GM23338 (cell line): ENCODE results near the gene RAB8B. TPM values are rescaled to one million over a fixed set of nuclear protein-coding genes. Genes with fewer than 3 reads are reported as not detected.

Experiments
- ATAC-seq: fragments of 200-7000 bp; cut with Tn5 transposase; 3 replicates; pipeline ENCODE4 v1.9.1; 2020
- DNase-seq: peaks from one replicate; pipeline ENCODE4 v3.0.0-alpha.2; 2015; ENCODE audit warnings: low spot score
- H2AFZ ChIP-seq: fragments of 200-600 bp; sonication (generic); 2 replicates; pipeline ENCODE4 v1.8.0; 2016; ENCODE audit warnings: antibody characterized with exemption, mild to moderate bottlenecking, moderate library complexity
- H3F3A ChIP-seq: fragments of 200-600 bp; sonication (generic); replicated peaks from 2 replicates; pipeline ENCODE4 v1.8.0; 2017; ENCODE audit warnings: antibody characterized with exemption, mixed run types, low read depth
- H3K27ac ChIP-seq: fragments of 200-600 bp; sonication (generic); 2 replicates; pipeline ENCODE4 v1.6.1; 2016; ENCODE audit warnings: low read depth
- H3K27me3 ChIP-seq: fragments of 200-600 bp; sonication (generic); 2 replicates; pipeline ENCODE4 v1.8.0; 2016; ENCODE audit warnings: mild to moderate bottlenecking, mixed run types, moderate library complexity; ENCODE audit not compliant: insufficient read depth
- H3K36me3 ChIP-seq: fragments of 200-600 bp; sonication (generic); 2 replicates; pipeline ENCODE4 v1.8.0; 2016; ENCODE audit warnings: mild to moderate bottlenecking; ENCODE audit not compliant: insufficient read depth
- H3K4me1 ChIP-seq: fragments of 200-600 bp; sonication (generic); 2 replicates; pipeline ENCODE4 v1.8.0; 2016; ENCODE audit warnings: mild to moderate bottlenecking, moderate library complexity; ENCODE audit not compliant: insufficient read depth
- H3K4me2 ChIP-seq: fragments of 200-600 bp; sonication (generic); 2 replicates; pipeline ENCODE4 v1.7.1; 2017; ENCODE audit warnings: mixed run types
- H3K4me3 ChIP-seq: fragments of 200-600 bp; sonication (generic); 2 replicates; pipeline ENCODE4 v1.6.1; 2016; ENCODE audit warnings: mixed run types
- H3K79me2 ChIP-seq: fragments of 200-600 bp; sonication (generic); replicated peaks from 2 replicates; pipeline ENCODE4 v1.8.0; 2017; ENCODE audit warnings: mild to moderate bottlenecking; ENCODE audit not compliant: insufficient read depth
- H3K9me2 ChIP-seq: fragments of 200-600 bp; sonication (generic); 2 replicates; pipeline ENCODE4 v1.8.0; 2017; ENCODE audit not compliant: insufficient read depth
- H4K20me1 ChIP-seq: fragments of 200-600 bp; sonication (generic); replicated peaks from 2 replicates; pipeline ENCODE4 v1.8.0; 2017; ENCODE audit warnings: mild to moderate bottlenecking; ENCODE audit not compliant: insufficient read depth
- H3K27ac Mint-ChIP-seq: 2 replicates; pipeline ENCODE4 v1.8.0; 2020; ENCODE audit warnings: inconsistent platforms, mild to moderate bottlenecking, moderate library complexity, mixed read lengths
- H3K27me3 Mint-ChIP-seq: 3 replicates; pipeline ENCODE4 v1.8.0; 2022; ENCODE audit warnings: low read depth, mild to moderate bottlenecking, moderate library complexity, mixed read lengths, inconsistent platforms; ENCODE audit not compliant: insufficient read depth, poor library complexity
- H3K36me3 Mint-ChIP-seq: 3 replicates; pipeline ENCODE4 v1.8.0; 2021; ENCODE audit warnings: low read depth, mild to moderate bottlenecking, inconsistent platforms, moderate library complexity, mixed read lengths
- H3K4me1 Mint-ChIP-seq: 3 replicates; pipeline ENCODE4 v1.8.0; 2020; ENCODE audit warnings: mild to moderate bottlenecking, inconsistent platforms, mixed read lengths
- H3K4me3 Mint-ChIP-seq: 3 replicates; pipeline ENCODE4 v1.8.0; 2021; ENCODE audit warnings: moderate library complexity, mild to moderate bottlenecking, inconsistent platforms, mixed read lengths
- H3K9me3 Mint-ChIP-seq: 3 replicates; pipeline ENCODE4 v1.8.0; 2020; ENCODE audit warnings: moderate library complexity, mild to moderate bottlenecking, inconsistent platforms, mixed read lengths
- CREB1 ChIP-seq: fragments of 250-450 bp; sonication (Bioruptor Pico); IDR thresholded peaks from 2 replicates; pipeline ENCODE4 v1.5.0; 2020; ENCODE audit warnings: low read depth, mild to moderate bottlenecking, moderate library complexity
- CTCF ChIP-seq, 2 experiments: fragments of 200-600 bp in 1 of 2; sonication (generic) in 1 of 2; conservative IDR thresholded peaks; 2 replicates each; pipeline versions ENCODE4 v1.5.1 to v1.6.1; 2016 to 2017; ENCODE audit warnings: antibody characterized with exemption in 2 of 2, low read depth in 2 of 2, mild to moderate bottlenecking in 2 of 2, moderate library complexity in 1 of 2
- ETS1 ChIP-seq: IDR thresholded peaks from 2 replicates; pipeline ENCODE4 v1.6.1; 2016; ENCODE audit warnings: antibody characterized with exemption
- EZH2 ChIP-seq: fragments of 200-600 bp; sonication (generic); IDR thresholded peaks from one replicate; pipeline ENCODE4 v1.8.0; 2017; ENCODE audit warnings: antibody characterized with exemption, mild to moderate bottlenecking, low read depth; ENCODE audit not compliant: unreplicated experiment
- EZH2phosphoT487 ChIP-seq: fragments of 200-600 bp; sonication (generic); IDR thresholded peaks from one replicate; pipeline ENCODE4 v1.8.1; 2018; ENCODE audit warnings: antibody characterized with exemption; ENCODE audit not compliant: unreplicated experiment
- JUNB ChIP-seq: IDR thresholded peaks from one replicate; pipeline ENCODE4 v1.6.1; 2016; ENCODE audit warnings: antibody characterized with exemption; ENCODE audit not compliant: unreplicated experiment
- NANOG ChIP-seq: IDR thresholded peaks from 2 replicates; pipeline ENCODE4 v1.6.1; 2016; ENCODE audit warnings: antibody characterized with exemption, borderline replicate concordance
- POLR2AphosphoS5 ChIP-seq: IDR thresholded peaks from 2 replicates; pipeline ENCODE4 v1.6.1; 2016; ENCODE audit warnings: antibody characterized with exemption, low read depth
- REST ChIP-seq: IDR thresholded peaks from one replicate; pipeline ENCODE4 v1.6.1; 2018; ENCODE audit warnings: antibody characterized with exemption; ENCODE audit not compliant: unreplicated experiment
- STAT1 ChIP-seq: IDR thresholded peaks from one replicate; pipeline ENCODE4 v1.6.1; 2016; ENCODE audit warnings: antibody characterized with exemption; ENCODE audit not compliant: unreplicated experiment
- ZNF114 ChIP-seq: fragments of 250-450 bp; sonication (Bioruptor Pico); IDR thresholded peaks from 2 replicates; pipeline ENCODE4 v1.5.0; 2020; ENCODE audit warnings: mild to moderate bottlenecking, moderate library complexity
- ZNF331 ChIP-seq: fragments of 250-450 bp; sonication (Bioruptor Pico); IDR thresholded peaks from 2 replicates; pipeline ENCODE4 v1.5.0; 2020; ENCODE audit warnings: low read depth, mild to moderate bottlenecking, moderate library complexity
- ZNF462 ChIP-seq: fragments of 250-450 bp; sonication (Bioruptor Pico); IDR thresholded peaks from 2 replicates; pipeline ENCODE4 v1.5.0; 2020; ENCODE audit warnings: mild to moderate bottlenecking, moderate library complexity
- polyA plus RNA-seq: library from polyadenylated mRNA; unstranded; fragments of >200 nt; fragmentation: Nextera tagmentation; extraction: Ambion mirVana; gene quantifications from 2 replicates; pipeline ENCODE4 v1.2.1, GENCODE V29; 2016
- total RNA-seq: library from RNA; depleted of rRNA; stranded (reverse); fragments of >200 nt; shearing (Covaris generic); gene quantifications from 2 replicates; pipeline ENCODE4 v1.2.3, GENCODE V29; 2014

The RAB8B gene
- total and polyA plus RNA-seq, 2 experiments from 2014 or later = 23.2 to 41.7 TPM

GRCh38 chr15:63223463-63223862 is 34.1 kb downstream of the RAB8B start:
- H3K79me2 ChIP-seq = peaks cover 27% of the 10 kb centered on the region
- H4K20me1 ChIP-seq = no peaks in the 10 kb centered on the region
- H3K36me3 ChIP-seq = no peaks in the 10 kb centered on the region
- H3K27ac Mint-ChIP-seq = no peak overlapping the region
- peaks cover 4% of the 10 kb centered on the region for H3K27me3 Mint-ChIP-seq
- no peak for DNase-seq
- TF ChIP-seq POLR2AphosphoS5 (no peak), NANOG (no peak), ZNF462 (CRISPR knock-in tag) (no peak), REST (no peak), JUNB (no peak), EZH2phosphoT487 (no peak), CREB1 (CRISPR knock-in tag) (no peak), ZNF114 (CRISPR knock-in tag) (no peak), STAT1 (no peak), EZH2 (no peak), ZNF331 (CRISPR knock-in tag) (no peak), ETS1 (no peak), CTCF (conservative IDR thresholded peaks at IDR 0.05; ENCODE audit: low read depth in 2 of 2) (no peak)
- no peaks in the 10 kb centered on the region for H3F3A ChIP-seq
- no peak overlapping the region for H3K27ac ChIP-seq
- no peaks in the 10 kb centered on the region for H3K4me1 ChIP-seq
- H2AFZ ChIP-seq = no peak overlapping the region
- no peaks in the 10 kb centered on the region for H3K36me3 Mint-ChIP-seq
- H3K9me3 Mint-ChIP-seq = no peaks in the 10 kb centered on the region
- no peaks in the 10 kb centered on the region for H3K27me3 ChIP-seq
- ATAC-seq = no peak
- peaks cover 11% of the 10 kb centered on the region for H3K4me1 Mint-ChIP-seq
- H3K4me3 ChIP-seq = no peak overlapping the region
- no peak overlapping the region for H3K4me2 ChIP-seq
- no peaks in the 10 kb centered on the region for H3K9me2 ChIP-seq
- H3K4me3 Mint-ChIP-seq = no peak overlapping the region
